ENCODE measurements around the gene FGFR3.

The FGFR3 gene

GRCh38 chr4:1792832-1793495 lies at the start of gene FGFR3:
Gene FGFR3, plus strand, starts transcription at chr4:1793293. Its CDS starts 642 bp downstream, at chr4:1793935.
- DNase-seq (ENCODE audit: low spot score): no peak

- no peak for DNase-seq (ENCODE audit: low spot score)
These were observed 49.5 kb upstream of the FGFR3 start for GRCh38 chr4:1743551-1743950.

DNA sequence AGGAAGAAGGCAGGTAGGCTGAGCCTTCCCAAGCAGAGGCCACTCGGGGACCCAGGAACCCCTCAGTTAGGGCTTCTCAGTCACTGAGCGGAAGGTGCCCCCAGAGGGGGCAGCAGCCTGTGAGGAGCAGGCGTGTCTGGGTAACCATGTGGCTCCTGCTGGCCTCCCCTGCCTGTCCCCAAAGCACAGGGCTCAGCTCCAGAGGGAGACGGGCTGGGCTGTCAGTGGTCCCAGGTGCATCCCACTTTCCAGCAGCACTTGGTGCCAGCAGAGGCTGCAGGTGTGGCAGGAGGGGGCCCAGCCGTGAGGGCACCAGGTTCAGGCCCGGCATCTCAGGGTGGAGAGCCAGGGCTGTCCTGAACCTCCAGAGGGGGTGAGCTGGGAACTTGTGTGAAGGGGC lies 49.1 kb upstream of the FGFR3 start:
- DNase-seq (ENCODE audit: low spot score): no peak

DNA sequence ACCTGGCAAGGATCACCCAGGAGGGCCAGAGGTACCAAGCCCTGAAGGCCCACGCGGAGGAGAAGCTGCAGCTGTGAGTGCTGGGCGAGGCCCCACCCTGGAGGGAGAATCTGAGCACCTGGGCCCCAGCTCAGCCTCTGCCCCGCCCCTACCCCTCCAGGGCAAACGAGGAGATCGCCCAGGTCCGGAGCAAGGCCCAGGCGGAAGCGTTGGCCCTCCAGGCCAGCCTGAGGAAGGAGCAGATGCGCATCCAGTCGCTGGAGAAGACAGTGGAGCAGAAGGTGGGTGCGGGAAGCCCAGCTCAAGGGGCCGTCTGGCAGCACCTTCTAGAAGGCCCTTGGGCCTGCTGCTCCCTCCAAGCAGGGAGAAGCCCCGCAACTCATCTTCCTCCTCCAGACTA lies 48.5 kb upstream of the FGFR3 start:
- DNase-seq (ENCODE audit: low spot score): no peak

DNA sequence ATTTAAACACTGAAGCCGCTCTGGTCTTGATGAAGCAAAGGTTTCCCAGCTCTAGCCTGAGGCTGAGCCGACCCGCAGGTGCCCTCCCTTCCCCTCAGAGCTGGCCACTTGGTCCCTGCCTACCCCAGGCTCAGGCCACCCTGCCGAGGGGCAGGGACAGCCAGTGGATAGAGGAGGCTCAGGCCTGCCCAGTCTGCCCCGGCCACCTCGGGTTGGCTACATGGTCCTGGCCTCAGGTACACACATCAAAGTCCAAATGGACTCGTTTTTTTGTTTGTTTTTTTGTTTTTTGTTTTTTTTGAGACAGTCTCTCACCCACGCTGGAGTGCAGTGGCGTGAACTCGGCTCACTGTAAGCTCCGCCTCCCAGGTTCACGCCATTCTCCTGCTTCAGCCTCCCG lies 47.9 kb upstream of the FGFR3 start:
- no peak for DNase-seq (ENCODE audit: low spot score)

GRCh38 chr4:1745697-1746096 lies 47.4 kb upstream of the FGFR3 start:
- DNase-seq (ENCODE audit: low spot score): no peak

DNA sequence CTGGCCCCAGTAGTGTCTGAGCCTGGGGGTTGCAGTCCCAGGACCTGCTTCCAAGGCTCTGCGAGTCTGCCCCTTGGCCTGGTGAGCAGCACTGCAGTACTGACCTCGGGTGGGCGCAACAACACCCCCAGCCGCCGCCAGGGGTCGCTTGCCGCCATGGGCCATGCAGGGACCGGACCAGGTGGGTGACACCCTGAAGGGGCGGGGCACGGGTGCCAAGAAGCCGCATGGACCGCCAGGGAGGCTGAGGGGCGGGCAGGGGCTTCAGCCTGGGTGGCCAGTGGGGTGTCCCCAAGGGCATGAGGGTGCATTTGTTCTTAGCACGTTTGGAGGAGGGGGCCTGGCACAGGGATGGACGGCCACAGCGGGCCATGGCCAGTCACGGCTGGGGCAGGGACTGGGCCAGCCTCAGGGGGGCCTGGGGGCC lies 46.8 kb upstream of the FGFR3 start:
- DNase-seq (ENCODE audit: low spot score): no peak

DNA sequence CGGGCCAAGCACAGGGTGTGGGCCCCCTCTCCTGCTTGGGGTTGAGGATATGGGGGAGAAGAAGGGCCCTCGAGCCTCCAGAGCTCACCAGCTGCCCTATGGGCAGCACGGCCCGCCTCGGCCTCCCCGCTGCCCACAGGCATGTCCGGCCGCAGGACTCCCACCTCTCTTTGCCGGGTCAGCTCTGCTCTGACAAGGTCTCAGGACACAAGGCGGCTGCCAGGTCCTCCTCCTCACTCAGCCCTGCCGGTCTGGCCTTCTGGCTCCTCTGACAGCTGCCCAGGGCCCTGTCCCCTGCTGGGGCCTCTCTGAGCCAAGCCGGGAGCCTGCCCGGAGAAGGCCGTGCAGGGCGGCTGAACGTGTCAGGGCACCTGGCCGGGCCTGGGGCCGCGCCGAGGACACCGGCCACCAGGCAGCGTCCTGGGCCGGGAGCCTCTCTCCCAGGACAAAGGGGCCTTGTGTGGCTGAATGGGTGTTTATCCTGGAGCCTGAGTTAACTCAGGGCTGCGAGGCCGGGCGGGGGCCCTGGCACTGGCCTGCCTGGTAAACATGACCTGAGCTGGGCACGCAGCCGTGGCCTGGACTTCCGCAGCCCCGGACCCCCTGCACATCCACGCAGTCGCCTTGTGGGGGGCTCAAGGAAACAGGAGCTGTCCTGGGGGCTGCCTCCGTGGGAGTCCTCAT lies 46.0 kb upstream of the FGFR3 start:
- DNase-seq (ENCODE audit: low spot score): no peak

DNA sequence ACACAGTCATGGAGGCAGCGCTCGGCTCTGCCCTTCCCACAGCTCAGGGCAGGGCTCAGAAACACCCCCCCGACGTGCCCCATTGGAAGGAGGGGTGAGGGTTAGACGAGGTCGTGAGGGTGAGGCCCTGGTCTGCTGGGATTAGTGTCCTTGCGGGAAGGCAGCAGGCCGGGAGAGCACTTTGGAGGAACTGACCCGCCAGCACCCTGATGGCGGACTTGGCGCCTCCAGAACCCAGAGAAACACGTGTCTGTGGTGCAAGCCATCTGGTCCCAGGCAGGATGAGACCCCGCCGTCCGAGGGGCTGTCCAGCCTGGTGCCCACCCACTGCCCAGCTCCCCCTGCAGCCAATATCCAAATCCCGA lies 45.5 kb upstream of the FGFR3 start:
- DNase-seq (ENCODE audit: low spot score): no peak

- DNase-seq (ENCODE audit: low spot score): no peak
These were observed 44.6 kb upstream of the FGFR3 start for GRCh38 chr4:1748465-1748995.

DNA sequence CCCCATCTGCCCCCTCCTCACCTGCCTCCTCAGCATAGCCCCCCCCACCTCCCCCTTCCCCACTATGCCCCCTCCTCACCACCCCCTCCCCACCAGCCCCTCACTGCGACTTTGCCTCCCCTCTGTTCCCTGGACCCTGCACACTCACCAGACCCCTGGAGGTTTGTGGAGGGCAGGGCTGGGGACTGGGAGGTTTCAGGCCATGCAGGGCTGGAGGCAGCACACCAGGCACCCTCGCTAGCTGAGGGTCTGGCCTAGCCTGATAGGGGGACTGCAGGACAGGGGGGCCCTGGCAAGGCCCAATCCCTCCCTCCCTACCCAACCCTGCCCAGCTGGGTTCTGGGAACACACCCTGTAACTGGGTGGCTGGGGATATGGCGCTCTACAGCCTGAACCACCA lies 43.7 kb upstream of the FGFR3 start:
- DNase-seq (ENCODE audit: low spot score): no peak

DNA sequence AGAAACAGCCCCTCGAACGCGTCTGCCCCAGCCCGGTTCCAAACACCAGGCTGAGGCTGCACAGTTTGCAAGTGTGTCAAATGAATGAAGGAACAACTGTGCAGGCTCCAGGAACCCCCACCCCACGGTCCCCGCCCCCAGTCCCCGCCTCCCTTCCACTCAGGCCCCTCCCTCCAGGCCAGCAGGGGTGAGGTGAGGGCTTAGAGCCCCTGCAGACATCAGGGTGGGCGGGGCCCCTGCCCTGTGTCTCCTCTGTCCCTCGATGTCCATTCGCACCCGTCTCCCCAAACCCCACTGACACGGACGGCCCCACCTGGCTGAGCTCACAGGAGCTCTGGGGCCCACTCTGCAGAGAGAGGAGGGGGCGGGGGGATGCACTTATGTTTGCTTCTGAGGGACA lies 43.3 kb upstream of the FGFR3 start:
- DNase-seq (ENCODE audit: low spot score): no peak

- no peak for DNase-seq (ENCODE audit: low spot score)
These were observed 42.5 kb upstream of the FGFR3 start for GRCh38 chr4:1750381-1751154.

DNA sequence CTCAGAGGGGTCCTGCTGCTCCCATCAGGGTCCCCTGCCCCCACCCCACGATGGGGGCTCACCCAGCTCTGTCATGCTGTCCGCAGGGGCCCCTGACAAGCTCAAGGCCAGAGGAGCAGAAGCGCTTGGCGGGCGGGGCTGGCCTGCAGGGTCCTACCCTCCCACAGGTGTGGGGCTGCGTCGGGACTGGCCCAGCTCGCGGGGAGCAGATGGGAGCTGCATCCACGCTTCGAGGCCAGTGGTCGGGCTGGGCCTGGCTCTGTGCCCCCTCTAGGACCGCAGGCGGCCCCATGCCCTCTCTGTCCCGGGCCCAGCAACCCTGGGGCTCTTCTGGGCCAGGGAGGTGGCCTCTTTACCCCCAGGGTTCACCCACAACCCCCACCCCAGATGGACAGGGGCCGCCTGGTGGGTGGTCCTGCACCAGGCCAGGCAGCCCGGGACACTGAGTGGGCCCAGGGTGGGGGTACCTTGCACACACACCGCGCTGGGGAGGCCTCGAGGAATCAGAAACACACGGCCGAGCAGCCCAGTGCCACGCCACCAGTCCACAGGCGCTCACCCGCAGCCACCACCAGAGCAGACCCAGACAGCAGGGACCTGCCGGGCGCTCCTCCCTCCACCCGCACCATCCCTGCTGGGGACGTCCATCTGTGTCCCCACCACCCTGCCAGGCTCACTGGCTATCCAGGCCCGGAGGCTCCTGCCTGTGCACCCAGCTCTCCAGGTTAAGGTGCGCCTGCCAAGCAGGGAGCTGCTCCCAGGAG lies 41.8 kb upstream of the FGFR3 start:
- no peak for DNase-seq (ENCODE audit: low spot score)

DNA sequence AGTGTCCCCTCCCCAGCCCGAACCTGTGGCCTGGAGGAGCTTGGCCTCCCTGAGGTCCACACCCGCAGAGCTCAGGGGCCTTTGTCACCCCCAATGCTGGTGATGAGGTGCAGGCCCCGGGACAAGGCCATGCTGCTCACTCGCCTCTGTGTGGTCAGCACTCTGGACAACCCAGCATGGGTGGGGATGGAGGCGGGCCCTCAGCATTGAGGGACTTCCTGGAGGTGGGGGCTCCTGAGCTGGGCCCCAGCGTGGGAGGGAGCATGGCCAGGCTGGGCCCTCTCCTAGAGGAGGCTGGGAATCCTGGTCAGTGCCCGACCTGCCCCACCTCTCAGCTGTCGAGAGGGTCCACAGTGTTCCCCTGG lies 41.2 kb upstream of the FGFR3 start:
- no peak for DNase-seq (ENCODE audit: low spot score)

DNA sequence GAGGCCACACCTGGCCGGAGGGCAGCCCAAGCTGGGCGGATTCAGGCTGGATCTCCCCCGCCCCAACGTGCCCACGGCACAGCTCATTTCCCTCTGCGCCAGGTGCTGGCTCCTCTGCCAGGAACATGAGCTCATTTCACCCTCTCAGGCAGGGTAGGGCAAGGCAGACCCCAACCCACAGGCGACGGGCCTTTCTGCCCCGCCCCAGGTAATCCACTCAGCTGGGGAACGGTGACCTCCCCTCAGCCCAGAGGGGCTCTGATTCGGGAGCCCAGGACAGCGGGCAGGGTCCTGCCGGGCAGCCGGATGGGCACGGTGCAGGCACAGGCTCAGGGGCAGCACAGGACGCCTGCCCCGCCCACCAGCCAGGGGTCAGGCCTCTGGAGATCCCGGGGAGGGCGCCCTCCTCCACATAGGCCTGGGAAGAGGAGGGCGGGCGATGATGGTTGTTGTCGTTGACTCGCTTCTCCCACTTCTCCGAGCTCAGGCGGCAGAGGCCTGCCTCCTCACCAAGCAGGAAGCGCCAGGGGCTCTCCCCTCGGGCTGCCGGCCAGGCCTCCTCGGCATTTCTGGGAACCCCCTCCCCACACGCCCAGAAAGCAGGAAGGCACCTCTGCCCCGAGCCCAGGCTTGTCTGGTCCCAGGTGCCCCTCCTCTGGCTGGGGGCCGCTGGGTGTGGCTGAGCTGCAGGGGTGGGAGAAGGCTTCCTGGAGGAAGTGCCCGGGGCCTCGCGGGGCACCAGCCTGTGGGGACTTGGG lies 40.6 kb upstream of the FGFR3 start:
- no peak for DNase-seq (ENCODE audit: low spot score)

GRCh38 chr4:1753294-1753696 lies 39.8 kb upstream of the FGFR3 start:
- no peak for DNase-seq (ENCODE audit: low spot score)

- no peak for DNase-seq (ENCODE audit: low spot score)
These were observed 39.3 kb upstream of the FGFR3 start for GRCh38 chr4:1753697-1754311.

DNA sequence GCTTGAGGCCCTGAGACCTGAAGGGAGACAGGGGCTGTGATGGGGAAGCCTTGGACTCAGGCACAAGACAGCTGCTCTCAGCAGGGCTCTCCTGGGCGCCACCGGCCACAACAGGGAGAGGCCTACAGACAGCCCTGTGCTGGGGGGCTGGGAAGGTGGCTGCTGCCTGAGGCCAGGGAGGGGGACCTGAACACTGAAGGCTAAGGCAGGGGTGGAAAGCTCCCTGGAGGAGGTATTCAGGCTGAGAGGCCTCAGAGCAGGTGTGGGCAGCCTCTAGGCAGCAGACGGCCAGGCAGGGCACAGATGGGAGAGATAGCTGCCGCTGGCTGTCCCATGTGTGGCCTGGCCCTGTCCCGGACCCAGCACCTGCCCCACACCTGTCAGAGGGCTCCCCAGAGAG lies 38.8 kb upstream of the FGFR3 start:
- DNase-seq (ENCODE audit: low spot score): no peak

- DNase-seq (ENCODE audit: low spot score): no peak
These were observed 37.8 kb upstream of the FGFR3 start for GRCh38 chr4:1755297-1755696.

DNA sequence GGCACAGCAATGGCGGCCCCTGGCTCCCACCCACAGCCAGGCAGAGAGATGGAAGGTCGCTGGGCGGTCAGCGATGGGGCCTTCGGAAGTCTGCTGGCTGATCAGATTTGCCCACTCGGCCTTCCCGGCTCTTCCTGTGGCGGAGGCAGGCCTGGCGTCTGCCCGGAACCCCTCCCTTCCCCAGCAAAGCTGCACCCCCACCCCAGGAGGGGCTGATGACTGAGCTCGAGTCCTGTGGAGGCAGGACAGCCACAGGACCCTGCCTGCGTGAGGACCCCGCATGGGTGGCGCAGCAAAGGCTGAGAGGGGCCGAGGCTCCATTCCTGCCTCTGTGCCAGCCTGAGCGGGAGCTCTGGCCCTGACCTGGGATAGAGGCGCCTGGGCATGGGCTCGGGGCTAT lies 37.0 kb upstream of the FGFR3 start:
- DNase-seq (ENCODE audit: low spot score): no peak
